ENCODE data around the gene MTR.
"Not testable (repeated sequence)": the region's sequence is repeated elsewhere in the genome, so short reads cannot be mapped to it uniquely, and the experiment has no call there.

MTR gene

GRCh38 chr1:236833575-236833974 lies 38.5 kb downstream of the MTR start:
- no peak for DNase-seq (ENCODE audit: low spot score)

- DNase-seq (ENCODE audit: low spot score): no peak
These were observed 39.8 kb downstream of the MTR start for GRCh38 chr1:236834876-236835275.

- no peak for DNase-seq (ENCODE audit: low spot score)
These were observed 40.4 kb downstream of the MTR start for GRCh38 chr1:236835491-236835890.

- DNase-seq (ENCODE audit: low spot score): no peak
These were observed 41.1 kb downstream of the MTR start for GRCh38 chr1:236836157-236836556.

- DNase-seq (ENCODE audit: low spot score): no peak
These were observed 42.0 kb downstream of the MTR start for GRCh38 chr1:236837115-236837514.

GRCh38 chr1:236837897-236838296 lies 42.8 kb downstream of the MTR start:
- DNase-seq (ENCODE audit: low spot score): no peak

- no peak for DNase-seq (ENCODE audit: low spot score)
These were observed 46.2 kb downstream of the MTR start for GRCh38 chr1:236841341-236841740.

- no peak for DNase-seq (ENCODE audit: low spot score)
These were observed 49.6 kb downstream of the MTR start for GRCh38 chr1:236844499-236845271.

GRCh38 chr1:236845830-236846229 lies 50.7 kb downstream of the MTR start:
- DNase-seq (ENCODE audit: low spot score): no peak

GRCh38 chr1:236848274-236848923 lies 53.3 kb downstream of the MTR start:
- no peak for DNase-seq (ENCODE audit: low spot score)

- no peak for DNase-seq (ENCODE audit: low spot score)
These were observed 55.2 kb downstream of the MTR start for GRCh38 chr1:236850077-236850979.

- no peak for DNase-seq (ENCODE audit: low spot score)
These were observed 56.8 kb downstream of the MTR start for GRCh38 chr1:236851871-236852270.

- no peak for DNase-seq (ENCODE audit: low spot score)
These were observed 59.0 kb downstream of the MTR start for GRCh38 chr1:236853921-236854604.

GRCh38 chr1:236854605-236854983 lies 59.5 kb downstream of the MTR start:
- no peak for DNase-seq (ENCODE audit: low spot score)

GRCh38 chr1:236856649-236857048 lies 61.6 kb downstream of the MTR start:
- not testable (repeated sequence) for DNase-seq (ENCODE audit: low spot score)

- DNase-seq (ENCODE audit: low spot score): no peak
These were observed 63.1 kb downstream of the MTR start for GRCh38 chr1:236858165-236858564.

GRCh38 chr1:236860101-236860500 lies 65.0 kb downstream of the MTR start:
- DNase-seq (ENCODE audit: low spot score): no peak

- DNase-seq (ENCODE audit: low spot score): no peak
These were observed 65.6 kb downstream of the MTR start for GRCh38 chr1:236860674-236861073.

- no peak for DNase-seq (ENCODE audit: low spot score)
These were observed 66.6 kb downstream of the MTR start for GRCh38 chr1:236861560-236862218.

GRCh38 chr1:236862219-236862591 lies 67.1 kb downstream of the MTR start:
- no peak for DNase-seq (ENCODE audit: low spot score)

- DNase-seq (ENCODE audit: low spot score): no peak
These were observed 67.6 kb downstream of the MTR start for GRCh38 chr1:236862615-236863211.
